HG03354 (cell line): ENCODE results near the gene TRAPPC5.

Source experiments
- ATAC-seq: cut with Tn5 transposase; IDR thresholded peaks from one replicate; pipeline ENCODE4 v1.9.1; 2021; ENCODE audit warnings: mild to moderate bottlenecking; ENCODE audit not compliant: unreplicated experiment, poor library complexity, severe bottlenecking

Gene TRAPPC5

DNA sequence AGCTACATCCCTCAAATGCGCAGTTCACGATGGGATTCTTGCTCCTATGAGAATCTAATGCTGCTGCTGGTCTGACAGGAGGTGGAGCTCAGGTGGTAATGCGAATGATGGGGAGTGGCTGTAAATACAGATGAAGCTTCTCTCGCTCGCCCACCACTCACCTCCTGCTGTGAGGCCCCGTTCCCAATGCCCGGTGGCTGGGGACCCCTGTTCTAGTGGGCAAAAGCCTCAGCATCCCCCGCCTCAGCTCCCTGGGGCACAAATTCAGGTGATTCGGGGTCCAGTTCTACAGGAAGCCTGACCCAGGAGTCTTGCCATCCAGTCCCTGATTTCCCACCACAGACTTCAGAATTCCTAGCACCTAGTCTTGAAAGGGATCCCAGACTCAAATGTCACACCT lies 8.1 kb upstream of the TRAPPC5 start:
- no peak for ATAC-seq

- no peak for ATAC-seq
Measured at GRCh38 chr19:7674010-7675005, 6.3 kb upstream of the TRAPPC5 start.

- ATAC-seq: no peak
Measured at GRCh38 chr19:7676376-7676775, 4.3 kb upstream of the TRAPPC5 start.

DNA sequence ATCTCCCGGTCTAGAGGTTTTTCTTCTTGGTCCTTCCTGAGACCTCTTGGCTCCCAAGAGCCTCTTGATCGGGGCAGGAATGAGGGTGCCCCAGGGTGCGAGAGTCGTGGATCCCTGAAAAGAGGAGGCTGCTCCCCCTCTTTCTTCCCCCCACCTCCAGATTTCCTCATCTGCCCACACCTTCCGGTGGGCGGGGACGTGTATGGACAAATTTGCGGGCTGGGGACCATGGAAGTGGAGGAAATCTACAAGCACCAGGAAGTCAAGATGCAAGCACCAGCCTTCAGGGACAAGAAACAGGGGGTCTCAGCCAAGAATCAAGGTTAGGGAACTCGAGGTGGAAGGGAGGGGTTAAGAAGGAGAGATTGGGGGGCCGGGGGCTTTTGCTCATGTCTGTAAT lies 3.8 kb upstream of the TRAPPC5 start, which contains the start of gene MCEMP1:
Gene MCEMP1 (plus strand): TSS at position 237 of the 400 bp plus-strand sequence. CDS start 31 bp downstream, at position 268.
- ATAC-seq: no peak

- ATAC-seq: no peak
Measured at GRCh38 chr19:7677669-7678311, 2.8 kb upstream of the TRAPPC5 start.

DNA sequence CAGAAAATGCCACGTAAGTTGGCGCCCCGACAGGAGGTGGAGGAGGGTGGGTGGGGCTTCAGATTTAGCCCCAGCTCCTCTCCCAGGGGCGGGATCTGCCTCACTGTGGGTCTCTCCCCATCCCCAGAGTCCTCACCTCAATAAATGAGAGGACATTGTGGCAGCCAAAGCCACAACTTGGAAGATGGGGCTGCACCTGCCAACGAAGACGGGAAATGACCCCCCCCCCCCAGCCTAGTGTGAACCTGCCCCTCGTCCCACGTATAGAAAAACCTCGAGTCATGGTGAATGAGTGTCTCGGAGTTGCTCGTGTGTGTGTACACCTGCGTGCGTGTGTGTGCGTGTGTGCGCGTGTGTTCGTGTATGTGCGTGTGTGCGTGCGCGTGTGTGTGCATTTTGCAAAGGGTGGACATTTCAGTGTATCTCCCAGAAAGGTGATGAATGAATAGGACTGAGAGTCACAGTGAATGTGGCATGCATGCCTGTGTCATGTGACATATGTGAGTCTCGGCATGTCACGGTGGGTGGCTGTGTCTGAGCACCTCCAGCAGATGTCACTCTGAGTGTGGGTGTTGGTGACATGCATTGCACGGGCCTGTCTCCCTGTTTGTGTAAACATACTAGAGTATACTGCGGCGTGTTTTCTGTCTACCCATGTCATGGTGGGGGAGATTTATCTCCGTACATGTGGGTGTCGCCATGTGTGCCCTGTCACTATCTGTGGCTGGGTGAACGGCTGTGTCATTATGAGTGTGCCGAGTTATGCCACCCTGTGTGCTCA lies 1.5 kb upstream of the TRAPPC5 start:
- peak; percentile 33 for ATAC-seq

DNA sequence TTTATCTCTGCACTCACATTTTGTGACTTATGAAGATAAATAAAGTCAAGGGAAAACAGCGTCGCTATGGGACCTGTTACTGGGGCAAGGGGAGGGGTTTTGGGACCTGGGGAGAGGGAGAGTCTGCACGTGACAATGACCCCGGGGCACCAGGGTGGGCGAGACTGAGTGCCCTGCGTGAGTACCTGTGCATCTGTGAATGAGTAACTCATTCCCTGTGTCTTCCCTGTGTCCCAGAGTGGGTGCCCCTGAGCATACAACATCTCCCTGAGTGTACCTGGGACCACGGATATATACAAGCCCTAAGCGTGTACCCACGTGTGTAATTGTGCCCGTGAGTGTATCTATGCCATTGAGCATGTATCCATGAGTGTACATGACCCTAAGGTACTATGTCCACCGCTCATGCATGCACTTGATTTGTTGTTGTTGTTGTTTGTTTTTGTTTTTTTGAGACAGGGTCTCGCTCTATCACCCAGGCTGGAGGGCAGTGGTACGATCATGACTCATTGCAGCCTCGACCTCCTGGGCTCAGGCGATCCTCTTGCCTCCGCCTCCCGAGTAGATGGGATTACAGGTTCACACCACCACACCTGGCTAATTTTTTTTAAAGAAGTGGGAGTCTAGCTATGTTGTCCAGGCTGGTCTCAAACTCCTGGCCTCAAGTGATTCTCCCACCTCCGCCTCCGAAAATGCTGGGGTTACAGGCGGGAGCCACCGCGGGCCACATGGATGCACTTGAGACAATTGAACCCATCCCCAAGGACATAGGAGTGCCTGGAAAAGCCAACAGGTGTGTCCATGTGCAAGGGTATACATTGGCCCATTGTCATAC lies 645 bp upstream of the TRAPPC5 start:
- no peak for ATAC-seq

- ATAC-seq: peak; percentile 22
Measured at GRCh38 chr19:7681340-7682174, 924 bp downstream of the TRAPPC5 start.

GRCh38 chr19:7682175-7682855 lies 1.7 kb downstream of the TRAPPC5 start:
- no peak for ATAC-seq

GRCh38 chr19:7685546-7686445 lies 5.2 kb downstream of the TRAPPC5 start:
- no peak for ATAC-seq

GRCh38 chr19:7687177-7687576 lies 6.5 kb downstream of the TRAPPC5 start:
- no peak for ATAC-seq

DNA sequence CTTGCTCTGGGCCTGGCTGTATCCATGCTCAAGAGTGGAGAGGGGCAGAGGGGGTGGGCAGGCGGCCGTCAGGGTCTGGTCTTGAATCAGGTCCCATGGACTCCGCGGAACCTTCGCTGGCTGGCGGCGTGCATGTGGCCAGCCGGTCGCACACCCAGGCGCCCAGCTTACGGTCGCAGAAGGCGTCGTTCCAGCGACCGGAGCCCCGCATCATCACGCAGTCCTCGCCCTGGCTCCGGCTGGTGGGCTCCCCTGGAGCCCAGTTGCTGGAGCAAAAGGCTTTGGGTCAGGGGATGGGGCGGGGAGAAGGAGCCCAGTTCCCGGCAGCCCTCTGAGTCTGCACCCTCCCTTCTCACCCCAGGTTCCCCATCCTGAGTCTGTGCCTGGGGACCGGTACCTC lies 8.5 kb downstream of the TRAPPC5 start:
- no peak for ATAC-seq

DNA sequence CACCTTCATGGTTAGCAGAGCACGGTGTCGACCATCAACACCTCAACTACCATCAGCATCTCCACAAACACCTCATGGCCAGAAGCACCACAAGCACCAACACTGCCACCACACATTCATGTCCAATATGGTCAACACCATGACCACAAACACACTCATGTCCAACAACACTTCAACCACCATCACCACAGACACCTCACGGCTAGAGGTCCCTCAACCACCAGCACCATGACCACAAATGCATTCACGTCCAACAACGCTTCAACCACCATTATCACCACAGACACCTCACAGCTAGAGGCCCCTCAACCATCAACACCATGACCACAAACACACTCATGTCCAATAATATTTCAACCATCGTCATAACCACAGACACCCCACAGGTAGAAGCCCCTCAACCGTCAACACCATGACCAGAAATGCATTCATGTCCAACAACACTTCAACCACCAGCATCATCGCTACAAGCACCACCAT lies 10.2 kb downstream of the TRAPPC5 start:
- ATAC-seq: no peak

DNA sequence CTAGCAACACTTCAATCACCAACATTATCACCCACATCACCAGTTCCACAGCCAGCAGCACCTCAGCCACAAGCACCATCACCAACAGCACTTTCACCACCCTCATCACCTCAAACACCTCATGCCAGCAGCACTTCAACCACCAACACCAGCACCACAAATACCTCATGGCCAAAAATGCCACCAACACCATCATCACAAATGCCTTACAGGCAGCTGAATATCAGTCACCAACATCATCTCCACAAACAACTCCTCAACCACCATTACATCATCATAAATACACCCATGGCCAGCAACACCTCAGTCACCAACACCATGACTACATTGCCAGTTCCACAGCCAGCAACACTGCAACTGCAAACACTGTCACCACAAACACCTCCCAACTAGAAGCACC lies 10.9 kb downstream of the TRAPPC5 start:
- no peak for ATAC-seq

DNA sequence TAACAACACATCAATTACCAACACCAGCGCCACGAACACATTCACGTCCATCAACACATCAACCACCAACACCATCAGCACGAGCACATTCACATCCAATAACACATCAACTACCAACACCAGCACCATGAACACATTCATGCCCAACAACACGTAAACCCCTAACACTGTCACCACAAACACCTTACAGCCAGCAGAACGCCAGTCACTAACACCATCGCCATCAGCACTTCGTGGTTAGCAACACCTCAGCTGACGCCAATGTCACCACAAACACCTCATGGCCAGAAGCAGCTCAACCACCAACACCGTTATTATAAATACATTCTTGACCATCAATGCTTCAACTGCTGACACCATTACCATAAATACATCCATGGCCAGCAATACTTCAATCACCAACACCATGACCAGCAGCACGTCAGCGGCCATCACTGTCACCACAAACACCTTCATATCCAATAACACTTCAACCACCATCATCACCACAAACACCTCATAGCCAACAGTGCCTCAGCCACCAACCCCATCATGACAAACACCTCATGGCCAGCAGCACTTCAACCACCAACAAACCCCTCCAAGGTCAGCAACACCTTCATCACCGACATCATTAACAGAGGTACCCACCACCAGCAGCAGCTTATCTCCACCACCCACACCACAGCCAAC lies 11.9 kb downstream of the TRAPPC5 start:
- ATAC-seq: no peak

GRCh38 chr19:7694499-7694898 lies 13.9 kb downstream of the TRAPPC5 start:
- no peak for ATAC-seq
